Ovary (tissue), 9 donors: ENCODE measurements around the gene FAM25C. TPM values are rescaled to one million over a fixed set of nuclear protein-coding genes. Genes with fewer than 3 reads are reported as not detected.
"Not testable (repeated sequence)": the region's sequence is repeated elsewhere in the genome, so short reads cannot be mapped to it uniquely, and the experiment has no call there.

Source experiments
- DNase-seq, 5 donors: peaks; one replicate each; pipeline ENCODE4 v3.0.0-alpha.2; 2019 to 2020
- H3K27ac ChIP-seq, 2 donors: fragments of 200-600 bp; one replicate each; pipeline versions ENCODE4 v1.5.1 to v1.8.0; 2019 to 2022
- H3K27me3 ChIP-seq: fragments of 200-600 bp; one replicate; pipeline ENCODE4 v1.8.0; 2022
- H3K36me3 ChIP-seq: fragments of 200-600 bp; sonication (generic); one replicate; pipeline ENCODE4 v1.5.1; 2019
- H3K4me1 ChIP-seq: one replicate; pipeline ENCODE4 v1.8.1; 2013; ENCODE audit warnings: mild to moderate bottlenecking, moderate library complexity; ENCODE audit not compliant: insufficient read depth
- H3K4me3 ChIP-seq: fragments of 200-600 bp; sonication (generic); one replicate; pipeline ENCODE4 v1.5.1; 2017
- H3K9me3 ChIP-seq, 2 donors: fragments of 200-600 bp in 1 of 2; sonication (generic) in 1 of 2; one replicate each; pipeline versions ENCODE4 v1.5.1 to v1.8.1; 2013 to 2019; ENCODE audit warnings: mild to moderate bottlenecking in 1 of 2, moderate library complexity in 1 of 2
- WGBS, 3 donors: extraction: QIAGEN DNeasy Blood & Tissue Kit in 1 of 3; methylation state at CpG; one replicate each; pipeline versions ENCODE4 v1.1.5 to v1.1.7; 2013 to 2017; 5-methylcytosine and 5-hydroxymethylcytosine counted together
- intact Hi-C, 4 donors: fragments of 100-400 bp; cut with DNase I; formaldehyde crosslinking; loops; one replicate each; pipeline versions ENCODE4 v1.11.0 to v1.15.1; 2022 to 2023
- polyA plus RNA-seq, 2 donors: library from polyadenylated mRNA; stranded (reverse); fragments of 200-250 nt in 1 of 2; fragments of 350-450 nt in 1 of 2; fragmentation: Illumina TruSeq in 1 of 2; extraction: RNeasy Lipid Tissue Mini Kit (QIAGEN cat#74804) in 1 of 2; gene quantifications; one replicate each; pipeline ENCODE4 v1.2.3, GENCODE V29; 2013 to 2014
- small RNA-seq: library from RNA; depleted of rRNA; stranded (forward); fragments of <200 nt; gene quantifications from one replicate; pipeline ENCODE3, GENCODE V24; 2016
- total RNA-seq, 7 donors: library from RNA; depleted of rRNA in 2 of 7; stranded (reverse); fragments of >200 nt in 2 of 7; fragmentation: NEBNext Ultra II Directional in 3 of 7; extraction: Animal tissue kit (Norgen Biotek cat#: 25700) in 3 of 7; gene quantifications; one replicate each; pipeline versions ENCODE4 v1.1.0 to v1.2.4, GENCODE V29; 2016 to 2023
- donor health status: DM: no; HTN: no; CAD: no; lungs with moderate emphysema.
- donor health status: DM: no; HTN: no; CAD: no.
- donor health status: Bipolar disorder and iron deficiency.
- donor health status: DM: yes; HTN: yes; CAD: no.
- donor health status: DM: no; HTN: no; CAD: no.
- donor health status: DM: yes; HTN: yes; CAD: no.

FAM25C gene
- total and polyA plus RNA-seq, 9 donors = not detected

GRCh38 chr10:47947424-47947823, 52.2 kb downstream of the FAM25C start:
- H3K4me1 ChIP-seq, H3K36me3 ChIP-seq, H3K27ac ChIP-seq, intact Hi-C loops, DNase-seq, H3K9me3 ChIP-seq, H3K27me3 ChIP-seq, H3K4me3 ChIP-seq: not testable (repeated sequence)
- WGBS, 3 donors = 87 to 100% (median 98%) methylated on average over 1 of the region's 1 CpG

Small RNA genes within 50 kb of the gene (small RNA-seq; reads per million reads assigned to genes)
- gene RNA5SP315 = not detected

Other genes with a start within 250 kb of the FAM25C start
- 1 to 10 TPM in 5 of 7 donors, under 1 TPM in 2; 0.33 to 3.8 (median 1.4) TPM for gene SYT15B, start 236.2 kb downstream of the FAM25C start, total RNA-seq
- gene SYT15B, start 236.2 kb downstream of the FAM25C start, polyA plus RNA-seq = 1 to 10 TPM in 1 of 2 donors, under 1 TPM in 1; 0.55 to 1.3 TPM
- gene NPY4R2, start 81.1 kb downstream of the FAM25C start, total RNA-seq = not detected
- not detected for gene NPY4R2, start 81.1 kb downstream of the FAM25C start, polyA plus RNA-seq